ENCODE results near the gene AKT3.

DNA sequence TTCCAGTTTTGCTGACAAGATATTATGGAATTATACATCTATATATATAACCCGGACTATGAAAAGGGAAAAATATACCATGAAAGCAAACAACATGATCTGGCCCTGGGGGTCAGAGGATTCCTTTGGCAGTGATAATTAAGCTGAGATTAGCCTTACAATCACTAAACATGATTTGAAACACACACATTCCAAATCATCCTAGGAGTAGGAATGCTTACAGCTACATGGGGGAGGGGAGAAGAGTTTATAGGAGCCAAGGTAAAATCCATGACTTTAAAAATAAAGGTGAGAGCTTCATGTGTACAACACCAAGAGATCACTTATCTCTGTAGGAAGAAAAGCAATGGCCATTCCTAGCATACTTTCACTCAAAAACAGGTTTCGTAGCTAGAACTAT, 57.6 kb downstream of the AKT3 start:
- TF ChIP-seq POLR2A (IDR thresholded peaks at IDR 0.05) (no peak), POLR2AphosphoS5 (IDR thresholded peaks at IDR 0.05) (no peak)

All from suprapubic skin (tissue), 4 donors.